Activated CD4-positive, alpha-beta T cell treated with anti-CD3 and anti-CD28 coated beads, Interleukin-10, Interleukin-2, amounts not matched to agents 100 ng/mL and 50 ng/mL, durations not matched to agents 16 hours and 8 hours (primary cell): ENCODE measurements around the gene HFE.

Source experiments
- DNase-seq: peaks from one replicate; pipeline ENCODE4 v3.0.0-alpha.2; 2020

HFE gene

DNA sequence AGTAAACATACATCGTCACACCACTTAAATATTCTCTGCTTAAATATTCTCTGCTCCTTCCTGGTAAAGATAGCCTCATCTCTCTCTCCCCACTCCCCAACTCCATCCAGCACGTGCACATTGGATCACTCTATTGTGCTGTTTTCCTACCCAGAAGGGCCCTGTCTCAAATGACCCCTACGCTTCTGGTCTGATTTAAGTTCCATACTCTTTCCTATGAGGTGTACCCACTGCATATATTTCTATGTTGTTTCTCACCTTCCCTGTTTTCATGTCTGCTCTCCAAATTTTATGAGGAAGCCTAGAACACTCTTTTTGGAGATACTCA lies 53.7 kb downstream of the HFE start:
- DNase-seq = no peak

DNA sequence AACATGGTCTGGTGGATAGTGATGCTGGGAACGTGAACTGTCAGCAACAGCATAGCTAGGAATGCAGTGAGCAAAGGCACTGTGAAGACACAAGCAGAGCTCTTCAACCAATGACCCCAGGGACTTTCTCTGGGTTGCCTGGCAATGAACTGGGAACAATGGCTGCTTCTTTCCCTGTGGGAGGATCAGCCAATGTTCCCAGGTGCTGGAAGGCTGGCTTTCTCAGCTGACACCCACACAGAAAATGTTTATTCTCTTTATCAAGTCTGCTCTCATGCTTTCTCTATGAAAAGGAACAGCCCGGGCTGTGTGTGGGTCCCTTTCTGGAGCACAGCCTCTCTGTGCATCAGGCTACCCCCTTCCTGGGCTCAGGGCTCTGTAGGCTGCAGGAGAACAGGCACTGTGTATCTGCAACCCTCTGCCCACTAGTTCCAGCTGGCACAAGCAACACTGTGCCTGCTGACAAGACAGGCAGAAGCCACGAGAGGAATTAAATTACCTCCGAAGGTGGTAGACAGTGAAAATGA lies 54.2 kb downstream of the HFE start:
- no peak for DNase-seq

DNA sequence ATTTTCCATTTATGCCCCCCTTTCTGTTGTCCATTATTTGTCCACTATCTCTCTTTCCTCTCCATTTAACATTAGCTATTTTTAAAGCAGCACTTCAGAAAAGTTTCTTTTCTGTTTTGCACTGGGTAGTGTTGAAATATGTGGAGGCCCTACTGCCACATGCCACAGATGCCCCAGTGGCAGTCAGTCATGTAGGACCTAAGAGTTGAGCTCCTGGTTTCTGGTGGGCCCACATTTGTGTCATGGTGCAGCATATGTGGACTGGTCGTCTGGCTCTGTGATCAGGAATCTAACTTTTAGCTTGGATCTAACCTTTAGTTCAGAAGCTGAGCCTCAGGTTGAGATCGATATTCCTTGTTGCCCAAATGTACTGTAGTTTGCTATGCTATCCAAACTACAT lies 54.8 kb downstream of the HFE start:
- no peak for DNase-seq
